ENCODE results near the gene TAP2.

DNA sequence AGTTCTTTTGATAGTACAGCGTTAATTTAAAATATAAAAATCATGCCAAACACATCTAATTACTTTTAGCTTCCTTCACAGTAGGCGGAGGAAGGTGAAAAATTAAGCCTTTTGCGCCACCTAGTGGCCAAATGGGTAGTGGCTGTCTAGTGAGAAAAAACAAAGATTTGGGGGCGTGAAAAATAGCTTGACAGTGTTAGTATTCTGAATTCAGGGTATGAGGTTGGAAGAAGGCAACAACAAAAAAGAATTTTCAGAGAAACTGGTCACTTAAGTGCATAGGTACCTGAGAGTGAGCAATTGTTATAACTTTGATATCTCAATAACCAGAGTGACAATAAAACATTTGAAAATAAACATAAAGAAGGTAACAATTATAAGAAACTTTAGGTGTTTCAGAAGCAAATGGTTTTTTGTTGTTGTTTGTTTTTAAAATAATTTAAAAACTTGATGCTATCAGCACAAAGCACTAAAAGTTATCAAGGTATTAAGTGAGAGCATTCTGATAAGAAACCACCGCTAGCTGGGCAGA is 29.8 kb upstream of the TAP2 start:
- no peak for TF ChIP-seq EZH2 (IDR thresholded peaks at IDR 0.05; ENCODE audit: borderline replicate concordance, insufficient read depth, low read depth, low read length, poor library complexity, severe bottlenecking)
- TF ChIP-seq, protein P1, sequence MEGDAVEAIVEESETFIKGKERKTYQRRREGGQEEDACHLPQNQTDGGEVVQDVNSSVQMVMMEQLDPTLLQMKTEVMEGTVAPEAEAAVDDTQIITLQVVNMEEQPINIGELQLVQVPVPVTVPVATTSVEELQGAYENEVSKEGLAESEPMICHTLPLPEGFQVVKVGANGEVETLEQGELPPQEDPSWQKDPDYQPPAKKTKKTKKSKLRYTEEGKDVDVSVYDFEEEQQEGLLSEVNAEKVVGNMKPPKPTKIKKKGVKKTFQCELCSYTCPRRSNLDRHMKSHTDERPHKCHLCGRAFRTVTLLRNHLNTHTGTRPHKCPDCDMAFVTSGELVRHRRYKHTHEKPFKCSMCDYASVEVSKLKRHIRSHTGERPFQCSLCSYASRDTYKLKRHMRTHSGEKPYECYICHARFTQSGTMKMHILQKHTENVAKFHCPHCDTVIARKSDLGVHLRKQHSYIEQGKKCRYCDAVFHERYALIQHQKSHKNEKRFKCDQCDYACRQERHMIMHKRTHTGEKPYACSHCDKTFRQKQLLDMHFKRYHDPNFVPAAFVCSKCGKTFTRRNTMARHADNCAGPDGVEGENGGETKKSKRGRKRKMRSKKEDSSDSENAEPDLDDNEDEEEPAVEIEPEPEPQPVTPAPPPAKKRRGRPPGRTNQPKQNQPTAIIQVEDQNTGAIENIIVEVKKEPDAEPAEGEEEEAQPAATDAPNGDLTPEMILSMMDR (IDR thresholded peaks at IDR 0.05): peak; percentile 94
